Head of caudate nucleus (tissue), 42 donors: ENCODE results near the gene SFRP4.
"Not testable (repeated sequence)": the region's sequence is repeated elsewhere in the genome, so short reads cannot be mapped to it uniquely, and the experiment has no call there.

Experiments
- DNase-seq, 42 donors: peaks; one replicate each; pipeline versions ENCODE4 v3.0.0 to v3.0.0-alpha.2; 2020 to 2021; ENCODE audit warnings: mixed read lengths in 7 of 42
- intact Hi-C: fragments of 100-400 bp; cut with DNase I; formaldehyde crosslinking; loops from one replicate; pipeline ENCODE4 v1.15.0; 2022

SFRP4 gene

DNA sequence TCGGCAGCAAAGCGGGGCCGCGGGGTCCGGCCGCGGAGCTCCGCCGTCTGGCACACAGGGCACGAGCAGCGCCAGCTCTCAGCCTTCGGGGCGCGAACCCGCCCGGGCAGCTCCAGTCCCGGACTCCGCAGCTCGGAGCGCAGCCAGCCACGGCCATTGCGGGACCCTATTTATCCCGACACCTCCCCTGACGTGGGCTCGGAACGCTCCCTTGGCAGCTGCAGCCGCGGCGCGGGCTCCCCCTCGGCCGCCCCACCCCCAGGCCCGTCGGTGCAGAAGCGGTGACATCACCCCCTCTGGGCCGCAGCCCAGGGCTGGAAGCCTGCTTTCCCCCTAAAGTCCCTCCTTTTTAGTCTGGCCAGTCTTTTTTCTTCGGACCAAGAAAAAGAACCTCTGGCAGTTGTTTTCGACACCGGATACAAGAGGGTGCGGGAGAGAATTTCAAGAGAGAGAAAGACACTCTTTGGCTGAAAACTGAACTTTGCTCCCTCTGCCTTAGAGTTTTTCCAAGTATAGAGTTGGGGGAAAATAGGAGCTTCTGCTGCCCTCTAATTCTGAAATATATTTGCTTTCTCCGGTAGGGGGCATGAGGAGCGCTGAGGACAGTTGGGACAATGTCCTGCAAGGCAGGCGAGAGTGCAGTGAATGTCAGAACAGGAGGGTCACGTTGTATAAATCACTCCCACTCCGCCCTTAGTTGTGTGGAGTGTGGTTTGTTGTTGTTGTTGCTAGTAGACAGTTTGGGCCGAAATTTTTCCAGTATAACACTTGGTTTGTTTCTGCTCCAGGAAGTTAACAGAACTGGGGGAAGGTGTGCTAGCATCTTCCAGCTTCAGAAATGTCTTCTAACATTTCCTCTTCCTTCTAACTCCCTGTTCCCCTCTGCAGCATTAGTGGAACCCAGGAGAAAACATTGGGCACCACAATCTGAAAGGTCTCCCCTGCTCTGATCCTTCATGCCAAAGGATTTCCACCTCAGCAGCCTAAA is at the start of gene SFRP4:
TSS of gene SFRP4 (minus strand) at position 145 of the 988 bp plus-strand sequence. CDS start 280 bp downstream, outside the sequence.
- intact Hi-C loops: no loop called here
- DNase-seq: peak in 41 of 42 donors; percentile 22 to 80 (median 55)

DNA sequence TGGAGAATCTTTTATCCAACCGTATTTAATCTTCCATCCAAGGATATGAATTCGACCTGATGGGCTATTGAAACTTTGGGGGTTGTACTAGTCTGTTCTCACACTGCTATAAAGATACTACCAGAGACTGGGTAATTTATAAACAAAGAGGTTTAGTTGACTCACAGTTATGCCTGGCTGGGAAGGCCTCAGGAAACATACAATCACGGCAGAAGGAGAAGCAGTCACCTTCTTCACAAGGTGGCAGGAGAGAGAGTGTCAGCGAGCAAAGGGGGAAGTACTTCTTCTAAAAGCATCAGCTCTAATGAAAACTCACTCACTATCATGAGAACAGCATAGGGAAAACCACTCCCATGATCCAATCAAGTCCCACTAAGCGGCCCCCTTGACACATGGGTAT is 47.6 kb upstream of the SFRP4 start:
- intact Hi-C loops: no loop called here
- no peak for DNase-seq

DNA sequence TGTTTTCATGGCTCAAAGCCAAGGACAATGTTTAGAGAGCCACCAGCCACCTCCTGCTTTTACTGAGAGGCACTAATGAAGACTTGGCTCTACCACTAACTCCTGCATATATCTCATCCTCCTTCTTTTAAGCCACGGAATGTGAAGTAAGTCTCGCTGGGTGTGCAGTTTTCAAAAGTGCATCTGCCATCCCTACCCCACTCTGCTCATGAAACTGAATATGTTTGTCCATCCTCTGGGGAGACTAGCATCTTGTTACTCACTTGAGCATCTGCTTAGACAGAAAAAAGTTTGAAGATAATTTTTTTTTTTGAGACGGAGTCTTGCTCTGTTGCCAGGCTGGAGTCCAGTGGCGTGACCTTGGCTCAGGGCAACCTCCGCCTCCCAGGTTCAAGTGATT is 44.6 kb upstream of the SFRP4 start:
- DNase-seq: no peak
- intact Hi-C loops: no loop called here

DNA sequence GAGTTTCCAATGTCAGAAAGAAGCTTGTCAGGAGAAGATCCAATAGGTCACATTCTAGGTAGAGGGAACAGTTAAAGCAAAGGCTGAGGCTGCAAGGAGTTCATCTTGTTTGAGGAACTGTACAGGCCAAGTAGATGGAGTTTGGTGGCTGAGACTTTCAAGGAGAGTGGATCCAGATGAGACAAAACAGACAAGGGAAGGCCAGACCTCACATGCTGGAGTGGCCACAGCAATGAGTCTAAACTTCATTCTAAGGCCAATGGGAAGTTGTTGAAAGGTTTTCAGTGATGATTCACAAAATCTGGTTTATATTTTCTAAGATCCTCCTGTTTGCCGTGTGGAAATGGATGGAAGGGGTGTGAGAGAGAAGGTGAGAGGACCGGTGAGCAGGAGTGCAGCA is 43.9 kb upstream of the SFRP4 start:
- no peak for DNase-seq
- intact Hi-C loops: no loop called here

DNA sequence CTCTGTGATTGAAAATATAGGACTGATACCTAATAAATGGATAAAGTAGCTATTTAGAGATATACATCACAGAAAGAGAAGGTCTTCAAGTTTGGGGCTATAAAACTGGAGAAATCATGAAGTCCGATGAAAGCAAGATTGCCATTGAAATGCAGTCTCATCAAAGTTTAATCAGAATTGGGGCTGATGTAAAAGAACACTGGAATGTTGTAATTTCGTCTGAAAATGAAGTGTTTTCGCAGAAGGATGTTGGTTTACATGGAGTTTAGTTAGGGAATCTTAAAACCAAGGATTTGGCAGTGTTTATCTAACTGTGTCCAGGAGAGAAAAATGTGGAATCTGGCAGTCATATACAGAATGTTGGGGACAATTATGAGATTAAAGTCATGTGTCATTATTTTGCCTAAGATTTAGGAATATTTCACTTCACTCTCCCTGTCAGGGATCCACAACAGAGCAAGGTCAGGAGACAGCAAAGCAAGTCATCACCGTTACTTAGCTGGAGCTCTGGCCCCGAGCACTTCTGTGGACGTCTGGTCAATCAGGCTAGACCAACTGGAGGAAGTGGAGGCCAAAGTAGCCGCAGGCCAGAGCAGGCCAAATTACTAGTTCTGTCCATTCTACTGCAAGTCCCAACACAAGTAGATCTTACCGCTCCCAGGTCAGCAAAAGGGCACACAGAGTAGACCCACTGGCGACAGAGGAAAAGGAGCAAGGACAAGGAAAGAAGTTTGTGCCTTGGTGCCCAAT is 40.8 kb upstream of the SFRP4 start:
- intact Hi-C loops: no loop called here

DNA sequence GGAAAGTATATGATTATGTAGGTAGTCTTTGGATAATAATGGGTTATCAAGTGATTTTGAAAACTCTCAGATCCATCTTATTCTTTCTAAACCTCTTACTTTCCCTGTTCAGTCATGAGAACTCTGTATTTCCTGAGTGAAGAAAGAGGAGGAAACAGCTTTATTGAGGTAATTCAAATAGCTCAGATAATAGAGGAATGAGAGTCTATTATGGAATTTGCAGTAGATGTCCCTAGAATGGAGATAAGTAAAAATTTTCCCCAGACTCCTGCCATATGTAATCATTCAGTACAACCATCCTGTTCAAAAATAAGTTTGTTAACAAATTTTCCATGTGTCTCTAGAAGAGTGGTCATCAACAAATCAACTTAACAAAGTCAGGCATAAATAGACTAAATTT is 40.2 kb upstream of the SFRP4 start:
- intact Hi-C loops: no loop called here
- no peak for DNase-seq

More for the DNA sequence above, 40.8 kb upstream of the SFRP4 start:
- DNase-seq: no peak

DNA sequence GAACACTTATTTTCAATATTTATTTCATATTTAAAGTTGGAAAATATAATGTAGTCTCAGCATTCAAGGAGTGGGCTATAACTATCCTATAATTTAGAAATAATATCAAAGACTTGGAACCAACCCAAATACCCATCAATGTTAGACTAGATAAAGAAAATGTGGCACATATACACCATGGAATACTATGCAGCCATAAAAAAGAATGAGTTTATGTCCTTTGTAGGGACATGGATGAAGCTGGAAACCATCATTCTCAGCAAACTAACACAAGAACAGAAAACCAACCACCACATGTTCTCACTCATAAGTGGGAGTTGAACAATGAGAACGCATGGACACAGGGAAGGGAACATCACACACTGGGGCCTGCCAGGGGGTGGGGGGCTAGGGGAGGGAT is 37.6 kb upstream of the SFRP4 start:
- intact Hi-C loops, DNase-seq: not testable (repeated sequence)

DNA sequence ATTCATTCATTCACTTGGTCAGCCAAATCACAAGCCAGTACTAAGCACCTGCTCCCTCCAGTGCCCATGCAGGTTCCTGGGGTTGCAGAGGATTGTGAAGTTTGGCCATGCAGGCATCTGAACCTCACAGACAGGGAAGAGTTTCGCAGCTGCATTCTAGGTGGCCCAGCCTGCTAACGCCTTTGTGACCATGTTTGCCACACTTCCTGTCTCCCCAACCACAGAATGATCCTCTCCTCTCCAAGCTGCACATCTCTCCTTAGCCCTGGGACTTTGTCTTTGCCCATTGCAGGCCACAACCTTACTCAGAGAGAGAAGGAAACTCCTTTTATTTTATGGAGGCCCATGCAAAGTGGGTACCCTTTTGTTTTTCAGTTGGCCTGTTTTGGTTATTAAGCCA is 35.6 kb upstream of the SFRP4 start:
- no peak for DNase-seq
- intact Hi-C loops: no loop called here

DNA sequence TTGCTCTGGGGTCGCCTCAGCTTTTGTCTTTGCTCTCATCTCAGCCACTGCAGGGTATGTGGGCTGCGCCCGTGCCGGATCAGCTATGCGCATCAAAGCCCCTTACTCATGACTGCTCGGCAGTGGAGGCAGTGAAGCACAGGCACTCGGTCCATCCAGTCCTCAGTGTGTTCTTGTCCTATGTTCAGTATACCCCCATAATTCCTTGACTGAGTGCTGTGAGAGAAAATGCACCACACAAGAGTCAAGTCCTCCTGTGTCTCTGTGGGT is 31.3 kb upstream of the SFRP4 start:
- no peak for DNase-seq
- intact Hi-C loops: no loop called here

DNA sequence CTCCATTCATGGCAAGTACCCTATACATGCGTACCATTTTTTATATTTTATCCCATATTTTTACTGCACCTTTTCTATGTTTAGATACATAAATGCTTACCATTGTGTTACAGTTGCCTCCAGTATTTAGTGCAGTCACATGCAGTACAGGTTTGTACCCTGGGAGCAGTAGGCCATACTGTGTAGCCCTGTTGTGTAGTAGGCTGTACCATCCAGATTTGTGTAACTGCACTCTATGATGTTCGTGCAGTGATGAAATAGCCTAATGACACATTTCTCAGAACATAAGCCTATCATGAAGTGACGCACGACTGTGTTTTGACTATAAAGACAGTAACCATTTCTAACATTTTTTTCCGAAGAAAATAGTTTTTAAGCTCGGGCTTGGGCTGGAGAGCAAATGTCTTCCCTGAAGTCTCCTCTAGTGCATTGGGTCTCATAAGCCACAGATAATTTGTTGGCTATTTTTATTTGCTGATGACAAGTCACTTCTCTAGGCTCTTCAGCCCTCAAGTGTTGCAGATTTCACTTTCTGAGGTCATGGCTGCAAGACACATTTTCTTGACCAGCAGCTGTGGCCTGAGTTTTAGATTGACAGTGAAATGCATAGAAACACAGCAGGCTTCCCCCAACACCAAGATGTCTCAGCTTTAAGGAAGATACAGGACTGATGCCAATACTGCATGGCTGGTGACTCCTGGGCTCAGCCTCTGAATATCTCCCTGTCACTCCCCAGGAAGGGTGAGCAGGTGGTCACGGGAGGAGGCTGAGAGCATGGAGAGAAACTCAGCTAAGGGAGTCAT is 30.7 kb upstream of the SFRP4 start:
- intact Hi-C loops: no loop called here

DNA sequence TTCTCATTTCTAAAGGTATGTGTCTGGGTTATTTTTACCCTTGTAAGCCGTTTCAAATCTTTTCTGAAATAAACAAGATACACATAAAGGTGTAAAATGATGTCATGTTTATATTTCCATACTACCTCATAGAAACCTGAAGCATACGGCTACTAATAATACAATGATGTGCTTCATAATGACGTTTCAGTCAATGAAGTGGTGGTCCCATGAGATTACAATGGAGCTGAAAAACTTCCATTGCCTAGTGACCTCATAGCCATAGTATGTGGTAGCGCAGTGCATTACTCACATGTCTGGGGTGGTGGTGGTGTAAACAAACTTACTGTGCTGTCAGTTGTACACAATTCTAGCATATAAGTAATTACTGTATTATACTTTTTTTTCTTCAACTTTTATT is 28.7 kb upstream of the SFRP4 start:
- intact Hi-C loops: no loop called here

More for the DNA sequence above, 30.7 kb upstream of the SFRP4 start:
- DNase-seq: no peak

DNA sequence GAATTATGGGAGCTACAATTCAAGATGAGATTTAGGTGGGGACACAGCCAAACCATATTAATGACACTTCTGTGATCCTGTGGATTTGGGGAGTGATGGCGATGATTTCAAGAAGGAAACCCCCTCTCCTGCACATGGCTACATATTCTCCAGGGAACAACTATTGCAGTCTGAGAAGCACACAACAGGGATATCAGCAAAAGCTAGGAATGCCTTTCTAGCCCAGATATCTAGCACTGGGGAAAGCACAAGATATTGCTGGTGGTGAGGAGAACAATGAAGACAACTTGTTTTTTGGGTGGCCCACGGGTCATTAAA is 28.1 kb upstream of the SFRP4 start:
- intact Hi-C loops: no loop called here
- DNase-seq: no peak

More for the DNA sequence above, 28.7 kb upstream of the SFRP4 start:
- no peak for DNase-seq

DNA sequence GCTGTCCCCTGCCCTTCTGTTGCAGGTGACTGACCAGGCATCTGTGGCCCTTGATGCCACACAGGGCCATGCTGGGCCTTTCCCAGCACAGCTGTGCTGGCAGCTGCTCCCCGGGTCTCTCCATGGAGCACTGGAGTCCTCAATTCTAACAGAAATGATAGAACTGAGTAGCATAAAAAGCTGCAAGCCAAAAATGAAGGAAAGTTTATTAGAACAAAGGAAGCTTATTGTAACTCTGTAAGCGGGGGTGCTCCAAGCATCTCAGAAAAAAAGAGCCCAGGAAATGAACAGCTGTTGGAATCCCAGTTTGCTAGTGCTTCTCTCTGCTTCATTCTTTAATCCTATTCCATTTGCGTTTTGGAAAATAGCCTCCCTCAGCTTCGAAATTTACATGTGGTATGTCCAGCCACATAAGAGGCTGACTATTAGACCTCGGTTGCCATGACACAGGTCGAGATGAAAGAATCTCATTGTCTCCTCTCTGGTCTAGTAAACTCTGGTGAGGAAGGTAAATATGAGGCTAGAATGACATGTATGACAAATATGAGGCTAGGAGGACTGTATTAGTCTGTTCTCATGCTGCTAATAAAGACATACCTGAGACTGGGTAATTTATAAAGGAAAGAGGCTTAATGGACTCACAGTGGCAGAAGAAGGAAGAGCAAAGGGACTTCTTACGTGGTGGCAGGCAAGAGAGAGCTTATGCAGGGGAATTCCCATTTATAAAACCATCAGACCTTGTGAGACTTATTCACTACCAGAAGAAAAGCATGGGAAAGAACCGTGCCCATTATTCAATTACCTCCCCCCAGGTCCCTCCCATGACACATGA is 27.5 kb upstream of the SFRP4 start:
- peak in 30 of 42 donors; percentile 3 to 62 (median 32) for DNase-seq
- intact Hi-C loops: no loop called here

DNA sequence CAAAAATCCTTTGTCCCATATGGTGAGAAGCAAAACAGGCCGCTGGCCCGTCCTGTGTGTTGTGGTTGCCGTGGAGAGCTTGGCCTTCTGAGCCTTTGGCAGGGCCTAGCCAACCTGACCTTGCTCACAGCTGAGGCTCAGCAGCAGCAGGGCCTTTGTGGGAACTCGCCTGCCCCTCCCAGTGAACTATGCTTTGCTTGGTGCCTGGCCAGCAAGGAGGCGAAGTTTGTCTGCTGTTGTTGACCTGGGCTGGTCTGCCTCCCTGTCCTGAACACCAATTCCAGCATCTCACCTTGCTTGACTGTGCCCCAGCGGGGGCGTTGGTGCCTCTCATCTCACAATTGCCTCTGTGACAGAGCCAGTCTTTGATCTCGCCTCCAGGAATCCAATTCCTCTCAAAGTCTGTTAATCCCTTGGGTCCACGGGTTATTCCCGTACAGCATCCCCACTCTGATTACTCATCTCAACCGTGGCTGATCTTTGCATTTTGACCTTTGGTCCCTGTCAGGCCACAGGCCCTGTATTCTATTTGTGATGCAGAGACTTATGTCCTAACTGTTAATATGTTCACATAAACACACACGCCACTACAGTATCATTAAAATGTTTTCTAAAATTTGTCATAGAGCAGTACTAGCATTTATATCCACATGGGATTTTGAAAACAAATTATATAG is 26.5 kb upstream of the SFRP4 start:
- intact Hi-C loops: no loop called here
- peak in 36 of 42 donors; percentile 2 to 64 (median 28) for DNase-seq

DNA sequence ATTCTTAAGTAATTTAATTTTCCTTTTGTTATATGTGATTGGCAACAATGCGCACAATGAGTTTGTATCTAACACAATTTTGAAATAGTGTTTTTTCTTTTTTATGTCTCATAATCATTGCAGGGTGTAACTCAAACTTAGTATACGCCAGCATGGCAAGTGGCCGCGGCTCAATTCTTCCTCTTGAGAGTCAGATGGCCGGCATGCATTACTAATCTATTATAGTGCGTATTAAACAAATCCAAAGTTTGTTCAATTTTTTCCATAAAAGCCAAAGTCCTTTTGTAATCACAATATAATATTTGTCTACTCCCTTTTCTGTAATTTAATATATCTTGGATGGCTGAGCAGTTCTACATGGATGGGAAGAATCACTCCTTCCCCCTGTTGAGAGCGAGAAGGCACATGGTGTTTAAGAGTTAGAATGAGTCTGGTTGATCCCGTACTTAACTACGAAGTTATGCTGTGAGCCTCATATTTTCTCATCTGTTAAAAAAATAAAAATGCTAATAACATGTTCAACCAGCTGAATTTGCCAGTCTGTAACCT is 16.5 kb upstream of the SFRP4 start:
- intact Hi-C loops: no loop called here
- DNase-seq: no peak

DNA sequence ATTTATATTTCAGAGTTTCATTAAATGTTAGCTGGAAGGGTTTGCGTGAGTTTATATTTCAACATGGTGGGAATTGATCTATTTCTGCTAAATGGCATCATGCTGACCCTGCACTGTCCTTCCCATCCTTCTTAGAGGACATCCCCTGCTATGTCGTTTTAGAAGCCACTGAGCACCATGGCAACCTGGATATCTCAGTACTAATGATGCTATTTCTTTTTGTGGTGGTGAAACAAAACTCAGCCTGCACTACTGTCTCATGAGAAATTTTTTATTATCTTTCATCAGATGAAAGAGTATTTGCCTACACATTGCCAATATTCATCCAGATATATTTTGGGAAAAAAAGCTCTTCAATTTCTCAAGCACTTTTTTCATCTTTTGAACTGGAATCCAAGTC is 15.9 kb upstream of the SFRP4 start:
- DNase-seq: no peak
- intact Hi-C loops: no loop called here

DNA sequence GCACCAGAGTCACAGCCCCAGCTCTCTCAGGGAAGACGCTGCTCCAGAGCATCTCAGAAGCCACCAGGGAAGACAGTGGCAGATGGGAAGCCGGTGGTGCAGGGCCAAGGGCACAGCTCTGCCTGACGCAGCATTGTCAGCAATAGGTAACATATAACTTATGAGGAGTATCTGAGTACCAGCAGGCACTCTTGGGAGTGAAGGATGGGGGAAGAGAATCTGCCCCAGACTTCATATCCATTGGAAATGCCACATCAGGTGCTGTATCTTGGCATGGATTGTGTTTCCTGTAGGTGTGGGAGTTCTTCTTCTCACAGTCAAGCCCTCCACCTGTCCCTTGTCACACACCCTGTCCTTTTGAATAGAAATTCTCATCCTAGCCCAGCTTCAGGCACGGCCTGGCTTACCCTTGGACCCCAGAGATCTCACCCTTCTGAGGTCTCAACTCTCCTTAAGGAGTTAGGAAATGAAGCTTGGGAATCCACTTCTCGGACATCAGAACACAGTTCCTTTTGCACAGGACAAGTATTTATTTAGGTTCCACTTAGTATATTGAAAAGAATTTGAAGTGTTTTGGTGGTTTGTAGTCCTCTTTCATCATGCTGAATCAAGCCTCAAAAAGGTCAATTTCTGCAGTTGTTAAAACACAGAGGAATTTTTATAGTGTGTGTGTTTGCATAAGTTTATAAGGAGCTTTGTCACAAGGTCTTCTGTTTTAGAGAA is 13.8 kb upstream of the SFRP4 start:
- DNase-seq: no peak
- intact Hi-C loops: no loop called here
